GM12864 (cell line): Measurements from ENCODE around the gene LRRTM2.

Experiments used
- DNase-seq: peaks from one replicate; pipeline ENCODE4 v3.0.0-alpha.2; 2011; ENCODE audit warnings: low read depth
- H3K4me3 ChIP-seq: 2 replicates; pipeline ENCODE4 v1.5.1; 2011; ENCODE audit warnings: mild to moderate bottlenecking, low read depth, low read length, control low read depth
- TF ChIP-seq, protein P1 (sequence below): IDR thresholded peaks from 2 replicates; pipeline ENCODE4 v1.5.1; 2011; ENCODE audit warnings: low read depth, mild to moderate bottlenecking, moderate library complexity, low read length, control low read depth, inconsistent platforms; ENCODE audit errors: missing control alignments

Gene LRRTM2

DNA sequence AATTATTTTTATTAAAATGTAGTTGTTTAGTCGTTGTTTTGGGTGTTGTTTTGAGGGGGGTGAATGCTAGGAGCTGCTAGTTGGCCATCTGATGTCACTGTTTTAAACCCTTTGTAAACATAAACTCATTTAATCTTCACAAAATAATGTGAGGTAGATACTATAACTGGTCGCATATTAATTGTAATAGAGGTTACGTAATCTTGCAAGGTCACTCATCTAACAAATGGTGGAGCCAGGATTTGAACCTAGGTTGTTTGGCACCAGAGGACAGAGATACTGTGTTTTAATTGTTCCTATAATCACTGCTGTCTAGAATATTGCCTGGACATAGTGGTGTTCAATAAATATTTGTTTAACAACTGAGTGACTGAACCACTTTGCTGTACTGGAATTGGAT is 54.4 kb downstream of the LRRTM2 start:
- no peak for DNase-seq
- TF ChIP-seq, protein P1, sequence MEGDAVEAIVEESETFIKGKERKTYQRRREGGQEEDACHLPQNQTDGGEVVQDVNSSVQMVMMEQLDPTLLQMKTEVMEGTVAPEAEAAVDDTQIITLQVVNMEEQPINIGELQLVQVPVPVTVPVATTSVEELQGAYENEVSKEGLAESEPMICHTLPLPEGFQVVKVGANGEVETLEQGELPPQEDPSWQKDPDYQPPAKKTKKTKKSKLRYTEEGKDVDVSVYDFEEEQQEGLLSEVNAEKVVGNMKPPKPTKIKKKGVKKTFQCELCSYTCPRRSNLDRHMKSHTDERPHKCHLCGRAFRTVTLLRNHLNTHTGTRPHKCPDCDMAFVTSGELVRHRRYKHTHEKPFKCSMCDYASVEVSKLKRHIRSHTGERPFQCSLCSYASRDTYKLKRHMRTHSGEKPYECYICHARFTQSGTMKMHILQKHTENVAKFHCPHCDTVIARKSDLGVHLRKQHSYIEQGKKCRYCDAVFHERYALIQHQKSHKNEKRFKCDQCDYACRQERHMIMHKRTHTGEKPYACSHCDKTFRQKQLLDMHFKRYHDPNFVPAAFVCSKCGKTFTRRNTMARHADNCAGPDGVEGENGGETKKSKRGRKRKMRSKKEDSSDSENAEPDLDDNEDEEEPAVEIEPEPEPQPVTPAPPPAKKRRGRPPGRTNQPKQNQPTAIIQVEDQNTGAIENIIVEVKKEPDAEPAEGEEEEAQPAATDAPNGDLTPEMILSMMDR: no peak
- no peak overlapping the region for H3K4me3 ChIP-seq

DNA sequence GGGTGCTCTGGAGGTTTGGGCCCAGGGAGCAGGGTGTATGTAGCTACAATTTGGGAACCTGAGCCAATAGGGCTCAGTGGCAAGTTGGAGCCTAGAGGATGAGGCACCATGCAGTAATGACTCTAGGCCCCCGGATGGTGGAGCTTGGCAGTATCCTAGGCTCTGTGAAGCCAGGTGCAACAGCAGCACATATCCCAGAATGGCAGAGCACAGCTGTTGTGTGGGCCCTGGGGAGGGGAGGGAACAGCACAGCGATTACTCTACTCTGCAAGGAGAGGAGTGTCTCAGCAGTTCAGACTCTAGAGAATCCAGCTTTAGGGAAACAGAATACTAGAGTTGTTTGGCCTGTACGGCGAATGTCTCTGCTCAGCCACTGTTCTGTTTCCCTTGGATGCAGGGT is 56.1 kb downstream of the LRRTM2 start:
- TF ChIP-seq, protein P1: no peak
- H3K4me3 ChIP-seq: no peak overlapping the region
- DNase-seq: no peak
